Transverse colon (tissue), 4 donors: ENCODE data around the gene SPEG.

ENCODE experiments used
- EP300 ChIP-seq: sonication (generic); formaldehyde crosslinking; IDR thresholded peaks from one replicate; pipeline ENCODE4 v1.6.1; 2017; ENCODE audit warnings: antibody characterized with exemption, low read depth
- POLR2A ChIP-seq: fragments of 450-650 bp; IDR thresholded peaks from one replicate; pipeline ENCODE4 v1.6.1; 2016; ENCODE audit warnings: antibody characterized with exemption, mild to moderate bottlenecking, moderate library complexity
- POLR2AphosphoS5 ChIP-seq, 3 donors: sonication (generic); formaldehyde crosslinking; IDR thresholded peaks; one replicate each; pipeline ENCODE4 v1.6.1; 2016; ENCODE audit warnings: antibody characterized with exemption in 3 of 3
- TF ChIP-seq, protein P1 (sequence below), 5 experiments: fragments of 200-600 bp in 3 of 5; fragments of 450-650 bp in 2 of 5; sonication (generic) in 3 of 5; IDR thresholded peaks; 1 replicate in 2 of 5; 2 replicates in 3 of 5; pipeline ENCODE4 v1.5.1; 2016 to 2017; ENCODE audit warnings: antibody characterized with exemption in 5 of 5, inconsistent platforms in 3 of 5, mild to moderate bottlenecking in 2 of 5, moderate library complexity in 1 of 5

DNA sequence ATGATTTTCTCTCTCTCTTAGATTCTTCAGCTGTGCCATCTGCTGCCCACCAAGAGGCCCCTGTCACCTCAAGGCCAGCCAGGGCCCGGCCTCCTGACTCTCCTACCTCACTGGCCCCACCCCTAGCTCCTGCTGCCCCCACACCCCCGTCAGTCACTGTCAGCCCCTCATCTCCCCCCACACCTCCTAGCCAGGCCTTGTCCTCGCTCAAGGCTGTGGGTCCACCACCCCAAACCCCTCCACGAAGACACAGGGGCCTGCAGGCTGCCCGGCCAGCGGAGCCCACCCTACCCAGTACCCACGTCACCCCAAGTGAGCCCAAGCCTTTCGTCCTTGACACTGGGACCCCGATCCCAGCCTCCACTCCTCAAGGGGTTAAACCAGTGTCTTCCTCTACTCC is 54.7 kb downstream of the SPEG start:
- TF ChIP-seq POLR2A (no peak), POLR2AphosphoS5 (IDR thresholded peaks at IDR 0.05) (no peak), EP300 (no peak)
- TF ChIP-seq, protein P1, sequence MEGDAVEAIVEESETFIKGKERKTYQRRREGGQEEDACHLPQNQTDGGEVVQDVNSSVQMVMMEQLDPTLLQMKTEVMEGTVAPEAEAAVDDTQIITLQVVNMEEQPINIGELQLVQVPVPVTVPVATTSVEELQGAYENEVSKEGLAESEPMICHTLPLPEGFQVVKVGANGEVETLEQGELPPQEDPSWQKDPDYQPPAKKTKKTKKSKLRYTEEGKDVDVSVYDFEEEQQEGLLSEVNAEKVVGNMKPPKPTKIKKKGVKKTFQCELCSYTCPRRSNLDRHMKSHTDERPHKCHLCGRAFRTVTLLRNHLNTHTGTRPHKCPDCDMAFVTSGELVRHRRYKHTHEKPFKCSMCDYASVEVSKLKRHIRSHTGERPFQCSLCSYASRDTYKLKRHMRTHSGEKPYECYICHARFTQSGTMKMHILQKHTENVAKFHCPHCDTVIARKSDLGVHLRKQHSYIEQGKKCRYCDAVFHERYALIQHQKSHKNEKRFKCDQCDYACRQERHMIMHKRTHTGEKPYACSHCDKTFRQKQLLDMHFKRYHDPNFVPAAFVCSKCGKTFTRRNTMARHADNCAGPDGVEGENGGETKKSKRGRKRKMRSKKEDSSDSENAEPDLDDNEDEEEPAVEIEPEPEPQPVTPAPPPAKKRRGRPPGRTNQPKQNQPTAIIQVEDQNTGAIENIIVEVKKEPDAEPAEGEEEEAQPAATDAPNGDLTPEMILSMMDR (IDR thresholded peaks at IDR 0.05) = no peak
